Keratinocyte (primary cell): Measurements from ENCODE around the gene DIS3L2. TPM values are rescaled to one million over a fixed set of nuclear protein-coding genes. Genes with fewer than 3 reads are reported as not detected.

ENCODE experiments used
- DNase-seq: peaks from one replicate; pipeline ENCODE4 v3.0.0-alpha.2; 2011; ENCODE audit warnings: low read depth, missing footprints, low spot score
- FAIRE-seq: peaks from 2 replicates; lab custom pipeline; 2011; peaks lifted over from hg19 to GRCh38; lab: Jason Lieb, UNC
- H2AFZ ChIP-seq: 2 replicates; pipeline ENCODE4 v1.6.0; 2012; ENCODE audit warnings: low read length, control low read depth, inconsistent platforms; ENCODE audit not compliant: control insufficient read depth
- H3K27ac ChIP-seq: 2 replicates; pipeline ENCODE4 v1.5.1; 2011; ENCODE audit warnings: low read length; ENCODE audit not compliant: control insufficient read depth, insufficient read depth
- H3K27me3 ChIP-seq: 3 replicates; pipeline ENCODE4 v1.6.0; 2011; ENCODE audit warnings: low read length; ENCODE audit not compliant: control insufficient read depth, insufficient read depth; ENCODE audit errors: extremely low read depth
- H3K36me3 ChIP-seq, 2 experiments: 2 replicates in 1 of 2; 3 replicates in 1 of 2; pipeline ENCODE4 v1.5.1; 2011; ENCODE audit warnings: low read length in 2 of 2, mild to moderate bottlenecking in 1 of 2; ENCODE audit not compliant: control insufficient read depth in 2 of 2, insufficient read depth in 2 of 2; ENCODE audit errors: extremely low read depth in 1 of 2
- H3K4me1 ChIP-seq: 3 replicates; pipeline ENCODE4 v1.5.1; 2011; ENCODE audit warnings: low read length; ENCODE audit not compliant: control insufficient read depth, insufficient read depth; ENCODE audit errors: extremely low read depth
- H3K4me2 ChIP-seq: 3 replicates; pipeline ENCODE4 v1.6.0; 2011; ENCODE audit warnings: low read depth, low read length; ENCODE audit not compliant: control insufficient read depth, insufficient read depth; ENCODE audit errors: extremely low read depth
- H3K4me3 ChIP-seq, 3 experiments: fragments of 200-600 bp in 1 of 3; sonication (generic) in 1 of 3; 2 replicates in 2 of 3; 3 replicates in 1 of 3; pipeline ENCODE4 v1.5.1; 2011 to 2016; ENCODE audit warnings: low read length in 3 of 3, mild to moderate bottlenecking in 3 of 3, control low read depth in 2 of 3, inconsistent platforms in 1 of 3, low read depth in 1 of 3, mixed read lengths in 1 of 3, mixed run types in 1 of 3, moderate library complexity in 1 of 3; ENCODE audit not compliant: control insufficient read depth in 2 of 3, insufficient read depth in 2 of 3; ENCODE audit errors: extremely low read depth in 1 of 3
- H3K79me2 ChIP-seq: 2 replicates; pipeline ENCODE4 v1.6.0; 2012; ENCODE audit warnings: low read length; ENCODE audit not compliant: control insufficient read depth, insufficient read depth
- H3K9ac ChIP-seq: 3 replicates; pipeline ENCODE4 v1.6.0; 2011; ENCODE audit warnings: low read length; ENCODE audit not compliant: control insufficient read depth, insufficient read depth; ENCODE audit errors: extremely low read depth
- H3K9me1 ChIP-seq: 3 replicates; pipeline ENCODE4 v1.6.0; 2011; ENCODE audit warnings: low read length; ENCODE audit not compliant: control insufficient read depth, insufficient read depth; ENCODE audit errors: extremely low read depth
- H3K9me3 ChIP-seq: 2 replicates; pipeline ENCODE4 v1.5.1; 2012; ENCODE audit warnings: low read depth, low read length; ENCODE audit not compliant: control insufficient read depth
- H4K20me1 ChIP-seq: 3 replicates; pipeline ENCODE4 v1.6.0; 2011; ENCODE audit warnings: low read length; ENCODE audit not compliant: control insufficient read depth, insufficient read depth; ENCODE audit errors: extremely low read depth
- EZH2 ChIP-seq: IDR thresholded peaks from one replicate; pipeline ENCODE4 v1.6.1; 2012; ENCODE audit warnings: inconsistent platforms, mild to moderate bottlenecking, low read length, moderate library complexity
- dilution Hi-C: fragments of 300-500 bp; cut with MboI; formaldehyde crosslinking; loops from one replicate; pipeline ENCODE4 v1.7.0; 2020; ENCODE audit warnings: low sequenced_read_pairs; ENCODE audit not compliant: extremely low pct_ligation_motif_present
- polyA plus RNA-seq, 5 experiments: library from polyadenylated mRNA; depleted of rRNA in 3 of 5; stranded (reverse) in 3 of 5; stranded (forward) in 1 of 5; unstranded in 1 of 5; fragments of >200 nt; gene quantifications; 1 replicate in 1 of 5; 2 replicates in 3 of 5; 3 replicates in 1 of 5; pipeline versions ENCODE4 v1.2.1 to v1.2.3, GENCODE V29; 2011 to 2012; ENCODE audit warnings: missing spikeins in 2 of 5, low read depth in 1 of 5, low replicate concordance in 1 of 5
- TF ChIP-seq, protein P1 (sequence below), 3 experiments: IDR thresholded peaks in 1 of 3; conservative IDR thresholded peaks in 1 of 3; optimal IDR thresholded peaks in 1 of 3; 2 replicates in 2 of 3; 3 replicates in 1 of 3; pipeline versions ENCODE3 to v1.5.1; 2011; ENCODE audit warnings: low read length in 3 of 3, mild to moderate bottlenecking in 3 of 3, moderate library complexity in 2 of 3, control low read depth in 1 of 3, inconsistent platforms in 1 of 3; ENCODE audit not compliant: insufficient read depth in 2 of 3; ENCODE audit errors: extremely low read depth in 1 of 3

DIS3L2 gene
- polyA plus RNA-seq, 1 donor (not counting 4 experiments of a cell fraction or from before 2014, with no cell fraction given): 8.6 TPM

- no peak within 1 kb of the TSS for H3K27ac ChIP-seq
- DNase-seq: no peak
- dilution Hi-C loops: no loop called here
- no peak for FAIRE-seq
- H3K9ac ChIP-seq: no peak within 1 kb of the TSS
- H3K27me3 ChIP-seq: peaks cover 64% of the 10 kb centered on the region
- peak within 1 kb of the TSS; percentile 29 to 63 (median 58) for H3K4me3 ChIP-seq
- TF ChIP-seq EZH2: no peak
- TF ChIP-seq, protein P1, sequence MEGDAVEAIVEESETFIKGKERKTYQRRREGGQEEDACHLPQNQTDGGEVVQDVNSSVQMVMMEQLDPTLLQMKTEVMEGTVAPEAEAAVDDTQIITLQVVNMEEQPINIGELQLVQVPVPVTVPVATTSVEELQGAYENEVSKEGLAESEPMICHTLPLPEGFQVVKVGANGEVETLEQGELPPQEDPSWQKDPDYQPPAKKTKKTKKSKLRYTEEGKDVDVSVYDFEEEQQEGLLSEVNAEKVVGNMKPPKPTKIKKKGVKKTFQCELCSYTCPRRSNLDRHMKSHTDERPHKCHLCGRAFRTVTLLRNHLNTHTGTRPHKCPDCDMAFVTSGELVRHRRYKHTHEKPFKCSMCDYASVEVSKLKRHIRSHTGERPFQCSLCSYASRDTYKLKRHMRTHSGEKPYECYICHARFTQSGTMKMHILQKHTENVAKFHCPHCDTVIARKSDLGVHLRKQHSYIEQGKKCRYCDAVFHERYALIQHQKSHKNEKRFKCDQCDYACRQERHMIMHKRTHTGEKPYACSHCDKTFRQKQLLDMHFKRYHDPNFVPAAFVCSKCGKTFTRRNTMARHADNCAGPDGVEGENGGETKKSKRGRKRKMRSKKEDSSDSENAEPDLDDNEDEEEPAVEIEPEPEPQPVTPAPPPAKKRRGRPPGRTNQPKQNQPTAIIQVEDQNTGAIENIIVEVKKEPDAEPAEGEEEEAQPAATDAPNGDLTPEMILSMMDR (optimal IDR thresholded peaks at IDR 0.05 in 1 of 3, IDR thresholded peaks at IDR 0.05 in 1 of 3, conservative IDR thresholded peaks at IDR 0.05 in 1 of 3; ENCODE audit: extremely low read depth in 1 of 3, insufficient read depth in 2 of 3, low read length in 3 of 3): peak; percentile 23 to 91 (median 36)
- H4K20me1 ChIP-seq: no peaks in the 10 kb centered on the region
- H3K36me3 ChIP-seq: no peaks in the 10 kb centered on the region
- peak within 1 kb of the TSS; percentile 82 for H3K4me2 ChIP-seq
- H3K79me2 ChIP-seq: no peaks in the 10 kb centered on the region
- H2AFZ ChIP-seq: peak within 1 kb of the TSS; percentile 77
- H3K9me1 ChIP-seq: no peaks in the 10 kb centered on the region
- H3K9me3 ChIP-seq: no peaks in the 10 kb centered on the region
- H3K4me1 ChIP-seq: peaks cover 13% of the 10 kb centered on the region
These were observed 35.3 kb upstream of the DIS3L2 start, which contains the start of gene NPPC for GRCh38 chr2:231926180-231926741. NPPC (minus strand) TSS chr2:231926396; CDS start chr2:231926249, 147 bp downstream.

GRCh38 chr2:231926761-231927565 lies 34.5 kb upstream of the DIS3L2 start:
- Histone ChIP-seq H4K20me1 (no peaks in the 10 kb centered on the region), H3K27ac (no peak overlapping the region), H3K27me3 (peaks cover 69% of the 10 kb centered on the region), H3K9me3 (no peaks in the 10 kb centered on the region), H2AFZ (no peak overlapping the region), H3K36me3 (no peaks in the 10 kb centered on the region), H3K79me2 (no peaks in the 10 kb centered on the region), H3K9me1 (no peaks in the 10 kb centered on the region), H3K4me2 (peak overlapping the region; percentile 82), H3K4me3 (peak overlapping the region; percentile 29 to 63 (median 58)), H3K4me1 (peaks cover 13% of the 10 kb centered on the region), H3K9ac (no peak overlapping the region)
- dilution Hi-C loops: no loop called here
- FAIRE-seq: no peak
- TF ChIP-seq EZH2: peak; percentile 47
- TF ChIP-seq, protein P1 (optimal IDR thresholded peaks at IDR 0.05 in 1 of 3, IDR thresholded peaks at IDR 0.05 in 1 of 3, conservative IDR thresholded peaks at IDR 0.05 in 1 of 3; ENCODE audit: extremely low read depth in 1 of 3, insufficient read depth in 2 of 3, low read length in 3 of 3): peak in 1 of 3 experiments; percentile 69
- DNase-seq: no peak
